Subcutaneous adipose tissue (tissue), 4 donors: ENCODE measurements around the gene CAPNS2. TPM values are rescaled to one million over a fixed set of nuclear protein-coding genes. Genes with fewer than 3 reads are reported as not detected.

Experiments
- total RNA-seq, 4 donors: library from RNA; depleted of rRNA; stranded (reverse); fragments of >200 nt; gene quantifications; one replicate each; pipeline ENCODE4 v1.1.0, GENCODE V29; 2016
- TF ChIP-seq, protein P1 (sequence below): fragments of 450-650 bp; IDR thresholded peaks from one replicate; pipeline ENCODE4 v1.5.1; 2016; ENCODE audit warnings: low read depth, mild to moderate bottlenecking, control low read depth, antibody characterized with exemption, moderate library complexity

Gene CAPNS2
- total RNA-seq, 4 donors from 2014 or later: 2.3 to 3.2 TPM; not detected in 2

DNA sequence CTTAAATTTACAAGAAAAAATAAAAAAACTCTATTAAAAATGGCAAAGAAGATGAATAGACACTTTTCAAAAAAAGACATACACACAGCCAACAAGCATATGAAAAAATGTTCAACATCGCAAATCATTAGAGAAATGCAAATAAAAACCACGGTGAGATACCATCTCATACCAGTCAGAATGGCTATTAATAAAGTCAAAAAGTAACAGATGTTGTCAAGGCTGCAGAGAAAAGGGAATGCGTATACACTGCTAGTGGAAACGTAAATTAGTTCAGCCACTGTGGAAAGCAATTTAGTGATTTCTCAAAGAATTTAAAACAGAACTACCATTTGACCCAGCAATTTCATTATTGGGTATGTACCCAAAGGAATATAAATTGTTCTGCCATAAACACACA, 31.4 kb downstream of the CAPNS2 start:
- TF ChIP-seq, protein P1, sequence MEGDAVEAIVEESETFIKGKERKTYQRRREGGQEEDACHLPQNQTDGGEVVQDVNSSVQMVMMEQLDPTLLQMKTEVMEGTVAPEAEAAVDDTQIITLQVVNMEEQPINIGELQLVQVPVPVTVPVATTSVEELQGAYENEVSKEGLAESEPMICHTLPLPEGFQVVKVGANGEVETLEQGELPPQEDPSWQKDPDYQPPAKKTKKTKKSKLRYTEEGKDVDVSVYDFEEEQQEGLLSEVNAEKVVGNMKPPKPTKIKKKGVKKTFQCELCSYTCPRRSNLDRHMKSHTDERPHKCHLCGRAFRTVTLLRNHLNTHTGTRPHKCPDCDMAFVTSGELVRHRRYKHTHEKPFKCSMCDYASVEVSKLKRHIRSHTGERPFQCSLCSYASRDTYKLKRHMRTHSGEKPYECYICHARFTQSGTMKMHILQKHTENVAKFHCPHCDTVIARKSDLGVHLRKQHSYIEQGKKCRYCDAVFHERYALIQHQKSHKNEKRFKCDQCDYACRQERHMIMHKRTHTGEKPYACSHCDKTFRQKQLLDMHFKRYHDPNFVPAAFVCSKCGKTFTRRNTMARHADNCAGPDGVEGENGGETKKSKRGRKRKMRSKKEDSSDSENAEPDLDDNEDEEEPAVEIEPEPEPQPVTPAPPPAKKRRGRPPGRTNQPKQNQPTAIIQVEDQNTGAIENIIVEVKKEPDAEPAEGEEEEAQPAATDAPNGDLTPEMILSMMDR: no peak

DNA sequence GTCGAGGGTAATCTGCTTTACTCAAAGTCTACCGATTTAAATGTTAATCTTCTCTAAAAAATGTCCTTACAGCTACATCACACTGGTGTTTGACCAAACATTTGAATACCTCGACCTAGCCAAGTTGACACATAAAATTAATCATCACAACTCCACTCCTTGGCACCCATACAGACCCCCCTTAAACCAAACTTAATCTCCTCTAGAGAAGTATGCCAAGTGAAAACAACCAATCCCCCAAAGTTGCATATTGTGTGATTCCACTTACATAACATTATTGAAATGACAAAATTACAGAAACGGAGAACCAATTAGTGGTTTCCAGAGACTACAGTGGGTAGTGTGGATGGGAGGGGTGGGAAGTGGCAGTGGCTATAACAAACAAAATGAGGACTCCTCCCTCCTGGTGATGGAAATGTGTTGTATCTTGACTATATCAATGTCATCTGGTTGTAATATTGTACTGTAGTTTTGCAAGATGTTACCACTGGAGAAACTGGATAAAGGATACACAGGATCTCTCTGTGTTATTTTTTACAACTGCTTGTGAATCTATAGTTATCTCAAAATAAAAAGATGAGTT, 39.4 kb downstream of the CAPNS2 start:
- TF ChIP-seq, protein P1: no peak

DNA sequence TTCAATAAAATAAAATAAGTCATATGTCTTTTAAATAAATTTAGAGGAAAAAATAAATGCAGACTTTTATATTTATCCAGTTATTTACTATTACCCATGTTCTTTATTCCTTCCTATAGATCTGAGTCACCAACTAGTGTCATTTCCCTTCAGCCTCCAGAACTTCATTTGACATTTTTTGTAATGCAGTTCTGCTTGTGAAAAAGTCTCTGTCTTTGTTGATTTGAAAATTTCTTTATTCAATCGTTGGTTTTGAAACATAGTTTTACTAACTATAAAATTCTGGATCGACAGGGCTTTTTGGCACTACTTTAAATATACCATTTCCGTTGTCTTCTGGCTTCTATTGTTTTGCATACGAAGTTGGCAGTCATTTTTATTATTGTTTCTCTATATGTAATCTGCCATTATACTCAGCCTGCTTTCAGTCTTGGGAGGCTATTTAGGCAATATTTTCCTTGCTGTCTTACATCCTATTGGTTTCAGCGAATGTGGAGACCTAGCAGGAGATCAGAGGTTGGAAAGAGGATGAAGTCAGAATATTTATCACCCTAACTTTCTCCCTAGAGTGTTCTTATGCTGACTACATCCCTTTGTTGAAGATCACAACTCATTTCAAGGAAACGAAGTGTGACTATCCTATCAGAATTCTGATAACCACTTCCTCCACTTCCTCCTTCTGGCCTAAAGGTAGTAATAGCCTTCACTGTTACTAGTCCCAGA, 47.3 kb downstream of the CAPNS2 start:
- TF ChIP-seq, protein P1: no peak

DNA sequence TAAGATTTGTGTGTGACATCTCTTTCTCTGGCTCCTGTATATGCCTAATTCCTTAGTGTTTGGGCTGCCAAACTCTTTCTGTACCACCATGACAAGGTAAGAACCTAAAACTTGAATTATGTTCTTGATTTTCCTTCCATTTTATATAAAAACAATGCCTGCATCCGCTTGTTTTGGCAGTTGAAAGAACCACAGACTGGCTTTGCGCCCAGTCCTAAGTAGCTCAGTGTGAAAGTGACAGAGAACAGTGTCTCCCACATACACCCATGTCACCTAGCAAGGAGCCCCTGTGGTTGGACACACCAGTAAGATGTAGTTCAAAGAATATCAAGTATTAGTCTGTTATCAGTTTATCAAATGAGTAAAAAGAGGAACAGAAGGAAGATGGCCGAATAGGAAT, 48.6 kb downstream of the CAPNS2 start:
- TF ChIP-seq, protein P1: no peak

Other genes with a start within 250 kb of the CAPNS2 start
- 10 to 100 TPM in 2 of 4 donors, 1 to 10 TPM in 2; 5.2 to 15.2 (median 11.1) TPM for gene IRX6, start 242.5 kb upstream of the CAPNS2 start, total RNA-seq
- 100 to 1,000 TPM; 277 to 874 (median 585) TPM for gene MMP2, start 87.5 kb upstream of the CAPNS2 start, total RNA-seq
- gene LPCAT2, start 57.6 kb upstream of the CAPNS2 start, total RNA-seq: 10 to 100 TPM; 14.1 to 37.1 (median 18.5) TPM
- gene SLC6A2, start 89.3 kb downstream of the CAPNS2 start, total RNA-seq: 1 to 10 TPM in 2 of 4 donors, under 1 TPM in 1, not detected in 1; 0.65 to 1.7 (median 1.3) TPM